HG03432 (cell line): ENCODE data around the gene ITIH5.
A peak's percentile ranks its signal among the peaks of the same experiment; 100 is the strongest.
"Not testable (repeated sequence)": the region's sequence is repeated elsewhere in the genome, so short reads cannot be mapped to it uniquely, and the experiment has no call there.

Source experiments
- ATAC-seq: cut with Tn5 transposase; IDR thresholded peaks from one replicate; pipeline ENCODE4 v1.9.1; 2021; ENCODE audit warnings: mild to moderate bottlenecking, moderate library complexity; ENCODE audit not compliant: unreplicated experiment

ITIH5 gene

DNA sequence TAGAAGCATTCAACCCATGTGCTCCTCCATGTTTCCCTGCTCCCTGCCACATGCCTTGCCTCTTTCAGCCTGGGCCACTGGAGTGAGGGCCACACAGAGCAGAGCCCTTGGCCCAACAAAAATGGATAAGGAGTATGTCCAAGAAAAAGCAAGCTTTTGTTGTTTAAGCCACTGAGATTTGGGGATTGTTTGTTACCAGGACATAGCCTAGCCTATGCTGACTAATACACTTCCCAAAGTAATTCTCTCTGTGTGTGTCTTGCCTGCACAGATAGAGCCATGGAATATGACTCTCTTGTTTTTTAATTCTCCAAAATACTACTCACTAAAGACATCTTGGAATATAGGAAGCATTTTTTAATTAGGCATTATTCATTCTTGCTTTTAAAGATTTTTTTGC lies 22.8 kb upstream of the ITIH5 start:
- ATAC-seq = no peak

- ATAC-seq = peak; percentile 99
Observed at GRCh38 chr10:7687228-7687907, 20.6 kb upstream of the ITIH5 start.

- ATAC-seq = no peak
Observed at GRCh38 chr10:7686351-7687171, 19.8 kb upstream of the ITIH5 start.

- not testable (repeated sequence) for ATAC-seq
Observed at GRCh38 chr10:7680078-7680477, 13.3 kb upstream of the ITIH5 start.

DNA sequence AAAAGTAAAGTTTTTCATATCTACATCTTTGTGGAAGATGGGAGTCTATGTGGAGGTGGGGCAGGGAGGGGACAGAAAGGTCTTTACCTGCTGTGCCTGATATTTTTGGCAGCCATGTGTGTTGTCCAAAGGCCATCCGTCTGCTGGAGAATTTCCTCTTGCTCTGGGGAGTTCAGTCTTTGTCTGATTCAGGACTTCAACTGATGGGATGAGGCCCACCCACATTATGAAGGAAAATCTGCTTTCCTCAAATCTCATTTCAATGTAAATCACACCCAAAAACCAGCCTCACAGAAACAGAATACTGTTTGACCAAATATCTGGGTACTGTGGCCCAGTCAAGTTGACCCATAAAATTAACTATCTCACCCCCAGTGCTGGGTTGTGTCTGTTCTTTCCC lies 12.5 kb upstream of the ITIH5 start:
- ATAC-seq = no peak

- no peak for ATAC-seq
Observed at GRCh38 chr10:7672341-7673134, 5.8 kb upstream of the ITIH5 start.

GRCh38 chr10:7670157-7670556 lies 3.4 kb upstream of the ITIH5 start:
- ATAC-seq = no peak

GRCh38 chr10:7667262-7668141 lies 736 bp upstream of the ITIH5 start:
- no peak for ATAC-seq

DNA sequence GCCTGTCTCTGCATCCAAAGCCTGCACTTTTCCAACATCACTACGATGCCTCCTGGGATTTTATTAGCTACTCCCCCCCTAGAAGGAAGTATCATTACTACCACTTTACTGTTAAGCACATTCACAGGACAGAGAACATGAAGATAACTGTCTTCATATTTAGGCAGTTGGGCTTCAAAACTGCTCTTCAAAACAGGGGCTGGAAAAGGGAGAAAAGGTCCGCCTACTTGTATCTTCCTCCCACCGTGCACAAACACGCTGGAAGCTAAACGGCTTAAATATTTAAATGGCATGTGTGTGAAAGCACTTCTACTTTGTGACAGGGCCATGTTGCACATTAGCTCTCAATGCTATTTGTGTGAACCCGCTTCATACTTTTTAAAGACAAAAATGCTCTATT lies 999 bp downstream of the ITIH5 start:
- no peak for ATAC-seq

DNA sequence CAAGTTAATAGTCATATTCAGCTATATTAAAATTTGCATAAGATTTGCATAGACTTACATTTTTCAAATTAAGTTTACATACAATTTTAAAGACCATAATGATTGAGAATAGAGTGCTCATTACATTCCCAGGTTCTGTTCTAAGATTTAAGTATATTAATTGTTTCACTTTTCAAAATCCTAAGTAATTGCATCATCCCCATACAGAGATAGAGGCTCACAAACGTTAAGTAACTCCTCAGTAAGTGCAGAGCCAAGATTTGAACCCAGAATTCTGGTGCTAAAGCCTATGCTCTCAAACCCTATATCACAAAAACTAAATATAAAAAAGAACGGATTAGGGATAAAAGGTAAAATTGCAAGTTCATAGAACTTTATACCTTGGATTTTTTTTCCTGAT lies 2.1 kb downstream of the ITIH5 start:
- no peak for ATAC-seq

DNA sequence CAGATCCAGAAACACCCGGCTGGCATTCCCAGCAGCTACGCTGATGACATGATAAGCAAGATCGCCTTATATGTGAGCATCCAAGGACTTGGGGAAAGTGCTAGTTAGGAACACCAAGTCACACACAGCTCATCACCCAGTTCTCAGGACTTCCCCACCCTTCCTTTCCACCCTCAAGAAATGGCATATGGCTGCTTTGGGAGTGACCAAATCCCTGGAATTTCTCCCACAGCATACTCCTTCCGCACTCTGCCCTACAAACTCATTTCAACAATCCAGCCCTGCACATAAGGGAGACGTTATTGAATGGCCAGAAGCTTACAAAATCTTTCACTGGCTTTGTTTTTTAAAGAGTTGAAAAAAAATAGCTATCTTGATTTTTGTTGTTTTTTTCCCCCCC lies 4.2 kb downstream of the ITIH5 start:
- ATAC-seq = no peak

DNA sequence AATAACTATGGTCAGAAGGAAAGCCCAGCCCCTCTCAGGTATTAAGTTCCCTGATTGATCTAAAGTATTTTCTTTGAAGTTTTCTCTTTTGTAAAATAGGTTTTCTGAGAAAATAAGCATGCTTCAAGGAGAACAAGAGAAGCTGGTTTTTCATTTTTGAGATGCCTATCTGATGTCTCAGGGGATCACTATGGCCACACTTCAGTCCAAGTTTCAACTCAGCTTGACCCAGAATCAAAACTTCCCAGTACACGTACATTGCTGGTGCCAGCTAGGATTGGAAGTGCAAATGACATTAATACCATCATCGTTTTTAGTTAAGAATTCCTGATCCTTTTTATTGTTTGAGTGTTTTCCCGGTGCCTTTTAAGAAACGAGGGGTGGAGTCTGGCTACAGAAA lies 7.2 kb downstream of the ITIH5 start:
- ATAC-seq = no peak

DNA sequence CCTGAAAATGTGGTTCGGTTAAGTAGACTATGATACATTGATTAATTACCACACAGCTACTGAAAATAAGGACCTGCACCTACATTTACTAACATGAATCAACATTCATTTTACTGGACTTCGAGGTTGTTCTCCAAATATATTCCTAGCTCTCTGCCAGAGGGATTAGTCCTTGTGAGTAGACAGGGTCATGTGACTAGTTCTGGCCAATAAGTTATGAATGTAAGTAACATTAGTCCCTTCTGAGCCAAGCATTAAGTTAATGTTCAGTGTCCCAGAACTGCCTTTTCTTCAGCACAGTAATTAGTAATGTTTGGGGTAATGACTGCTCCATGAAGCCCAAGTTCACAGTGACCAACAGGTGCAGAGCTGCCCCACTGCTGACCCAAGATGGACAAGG lies 9.2 kb downstream of the ITIH5 start:
- ATAC-seq = no peak

- not testable (repeated sequence) for ATAC-seq
Observed at GRCh38 chr10:7657079-7657478, 9.7 kb downstream of the ITIH5 start.

GRCh38 chr10:7651853-7652470 lies 14.8 kb downstream of the ITIH5 start:
- no peak for ATAC-seq

- no peak for ATAC-seq
Observed at GRCh38 chr10:7649673-7650300, 17.0 kb downstream of the ITIH5 start.

- no peak for ATAC-seq
Observed at GRCh38 chr10:7647062-7647664, 19.6 kb downstream of the ITIH5 start.

GRCh38 chr10:7642491-7643011 lies 24.2 kb downstream of the ITIH5 start:
- ATAC-seq = no peak
